K562 (cell line): ENCODE measurements around the gene TULP4. TPM values are rescaled to one million over a fixed set of nuclear protein-coding genes. Genes with fewer than 3 reads are reported as not detected.
A peak's percentile ranks its signal among the peaks of the same experiment; 100 is the strongest.

Source experiments
- ATAC-seq: fragments of 200-7000 bp; cut with Tn5 transposase; 3 replicates; pipeline ENCODE4 v1.9.1; 2020; ENCODE audit warnings: moderate library complexity
- BruUV-seq: library from RNA; stranded (reverse); fragments of 400-500 nt; replicated peaks from 2 replicates; lab custom pipeline; 2021; lab: Mats Ljungman, UMichigan
- CTCF ChIA-PET: fragments of 300-600 bp; formaldehyde crosslinking; extraction: SDS; loops from one replicate; lab custom pipeline; 2021; ENCODE audit warnings: low intra/inter-chr PET ratio; lab: Yijun Ruan, JAX
- POLR2A ChIA-PET: fragments of 300-600, 350-650 bp; sonication (Branson Sonifier 250); formaldehyde crosslinking; extraction: SDS; loops from one replicate; lab custom pipeline; 2021; ENCODE audit warnings: antibody characterized with exemption, inconsistent platforms; lab: Yijun Ruan, JAX
- DNase-seq, 4 experiments: peaks; one replicate each; pipeline versions ENCODE4 v3.0.0 to v3.0.0-alpha.2; 2011 to 2018; ENCODE audit warnings: low spot score in 3 of 4, mixed read lengths in 3 of 4; ENCODE audit errors: extremely low read depth in 1 of 4
- FAIRE-seq: peaks from 2 replicates; lab custom pipeline; 2011; peaks lifted over from hg19 to GRCh38; lab: Jason Lieb, UNC
- H2AFZ ChIP-seq: 2 replicates; pipeline ENCODE4 v1.6.0; 2011; ENCODE audit warnings: low read depth, low read length, control low read depth, inconsistent platforms
- H3K27ac ChIP-seq: fragments of 200-600 bp; 3 replicates; pipeline ENCODE4 v1.8.0; 2011; ENCODE audit warnings: low read depth, mild to moderate bottlenecking, control low read depth, inconsistent platforms, low read length, moderate library complexity, mixed read lengths; ENCODE audit errors: extremely low read depth
- H3K27me3 ChIP-seq, 2 experiments: fragments of 300-600 bp in 1 of 2; 2 replicates in 1 of 2; 3 replicates in 1 of 2; pipeline versions ENCODE4 v1.6.0 to v1.8.0; 2011; ENCODE audit warnings: inconsistent platforms in 2 of 2, low read length in 2 of 2, mild to moderate bottlenecking in 1 of 2, mixed read lengths in 1 of 2, moderate library complexity in 1 of 2; ENCODE audit not compliant: control insufficient read depth in 2 of 2, insufficient read depth in 2 of 2
- H3K36me3 ChIP-seq: fragments of 300-600 bp; 3 replicates; pipeline ENCODE4 v1.8.0; 2011; ENCODE audit warnings: mild to moderate bottlenecking, low read length, inconsistent platforms; ENCODE audit not compliant: control insufficient read depth, insufficient read depth
- H3K4me1 ChIP-seq, 2 experiments: fragments of 200-600 bp in 1 of 2; replicated peaks in 1 of 2; 2 replicates in 1 of 2; 3 replicates in 1 of 2; pipeline versions ENCODE4 v1.5.1 to v1.8.0; 2011; ENCODE audit warnings: inconsistent platforms in 2 of 2, low read length in 2 of 2, mild to moderate bottlenecking in 1 of 2, mixed read lengths in 1 of 2, moderate library complexity in 1 of 2; ENCODE audit not compliant: control insufficient read depth in 2 of 2, insufficient read depth in 2 of 2
- H3K4me2 ChIP-seq: 2 replicates; pipeline ENCODE4 v1.6.1; 2011; ENCODE audit warnings: low read length, control low read depth, inconsistent platforms, mixed read lengths; ENCODE audit not compliant: insufficient read depth
- H3K4me3 ChIP-seq: fragments of 200-600 bp; sonication (generic), shearing (Covaris generic); 2 replicates; pipeline ENCODE4 v1.5.1; 2016; ENCODE audit warnings: control low read depth, inconsistent platforms
- H3K79me2 ChIP-seq: fragments of 200-600 bp; 3 replicates; pipeline ENCODE4 v1.8.0; 2011; ENCODE audit warnings: low read length, inconsistent platforms; ENCODE audit not compliant: control insufficient read depth, insufficient read depth
- H3K9ac ChIP-seq, 2 experiments: 2 replicates each; pipeline versions ENCODE4 v1.6.0 to v1.6.1; 2011; ENCODE audit warnings: low read depth in 2 of 2, low read length in 2 of 2, control low read depth in 1 of 2, inconsistent platforms in 1 of 2, mild to moderate bottlenecking in 1 of 2, mixed read lengths in 1 of 2; ENCODE audit not compliant: insufficient read depth in 1 of 2
- H3K9me1 ChIP-seq: one replicate; pipeline ENCODE4 v1.6.0; 2011; ENCODE audit warnings: inconsistent platforms, mild to moderate bottlenecking, low read length, moderate library complexity; ENCODE audit not compliant: control insufficient read depth, insufficient read depth
- H3K9me3 ChIP-seq: replicated peaks from 2 replicates; pipeline ENCODE4 v1.5.1; 2011; ENCODE audit warnings: low read depth, low read length, inconsistent platforms; ENCODE audit not compliant: control insufficient read depth, insufficient read depth
- H4K20me1 ChIP-seq: replicated peaks from 2 replicates; pipeline ENCODE4 v1.6.1; 2011; ENCODE audit warnings: low read length, inconsistent platforms, mixed read lengths; ENCODE audit not compliant: control insufficient read depth, insufficient read depth
- GABPB2 ChIP-seq: fragments of 250-450 bp; sonication (Bioruptor Pico); conservative IDR thresholded peaks from 2 replicates; pipeline ENCODE4 v1.5.1; 2021; ENCODE audit warnings: mild to moderate bottlenecking
- HLTF ChIP-seq: fragments of 450-650 bp; IDR thresholded peaks from 2 replicates; pipeline ENCODE4 v1.6.1; 2016
- HMG20B ChIP-seq: fragments of 250-450 bp; sonication (Bioruptor Pico); IDR thresholded peaks from 2 replicates; pipeline ENCODE4 v1.5.0; 2021; ENCODE audit warnings: mild to moderate bottlenecking
- MAFF ChIP-seq: IDR thresholded peaks from 2 replicates; pipeline ENCODE4 v1.6.1; 2012; ENCODE audit warnings: low read length, improper control_type of control experiment
- PTBP1 ChIP-seq: fragments of 200-400 bp; formaldehyde crosslinking; IDR thresholded peaks from 2 replicates; pipeline ENCODE4 v1.6.1; 2017; ENCODE audit warnings: low read depth, low read length
- PYGO2 ChIP-seq: fragments of 450-650 bp; IDR thresholded peaks from 2 replicates; pipeline ENCODE4 v1.6.1; 2016; ENCODE audit warnings: mild to moderate bottlenecking, missing genetic modification characterization, moderate library complexity, missing compliant biosample characterization
- SFPQ ChIP-seq: fragments of 200-400 bp; formaldehyde crosslinking; IDR thresholded peaks from 2 replicates; pipeline ENCODE4 v1.6.1; 2017; ENCODE audit warnings: mild to moderate bottlenecking, low read depth, low read length, moderate library complexity
- THRB ChIP-seq: fragments of 450-650 bp; formaldehyde crosslinking; conservative IDR thresholded peaks from 2 replicates; pipeline ENCODE4 v1.4.0; 2022; ENCODE audit warnings: mild to moderate bottlenecking, missing genetic modification characterization
- ZNF316 ChIP-seq: fragments of 450-650 bp; IDR thresholded peaks from 2 replicates; pipeline ENCODE4 v1.6.1; 2016
- ZNF695 ChIP-seq: fragments of 450-650 bp; formaldehyde crosslinking; IDR thresholded peaks from 2 replicates; pipeline ENCODE4 v1.4.0; 2020; ENCODE audit warnings: mild to moderate bottlenecking, moderate library complexity
- ZNF75A ChIP-seq: fragments of 450-650 bp; formaldehyde crosslinking; IDR thresholded peaks from 2 replicates; pipeline ENCODE4 v1.4.0; 2020; ENCODE audit warnings: mild to moderate bottlenecking
- in situ Hi-C: fragments of 300-500 bp; cut with MboI; formaldehyde crosslinking; loops from 4 replicates; pipeline ENCODE4 v1.15.0; 2018; ENCODE audit warnings: inconsistent platforms, mixed read lengths
- intact Hi-C: fragments of 100-400 bp; cut with micrococcal nuclease; formaldehyde crosslinking; loops from 2 replicates; pipeline ENCODE4 v1.14.2; 2022
- polyA plus RNA-seq, 8 experiments: library from polyadenylated mRNA; depleted of rRNA in 4 of 8; stranded (reverse) in 5 of 8; unstranded in 3 of 8; fragments of >200 nt; fragmentation: Nextera tagmentation in 2 of 8; fragmentation: Illumina TruSeq in 1 of 8; extraction: Ambion mirVana in 2 of 8; extraction: Trizol in 1 of 8; gene quantifications; 2 replicates each; pipeline versions ENCODE4 v1.2.1 to v1.2.3, GENCODE V29; 2011 to 2014; ENCODE audit warnings: inconsistent platforms in 1 of 8, missing spikeins in 1 of 8
- total RNA-seq, 7 experiments: library from RNA; depleted of rRNA in 6 of 7; stranded (reverse); fragments of >200 nt in 6 of 7; fragmentation: Illumina TruSeq in 2 of 7; extraction: Trizol in 2 of 7; gene quantifications; 2 replicates each; pipeline versions ENCODE4 v1.2.1 to v1.2.3, GENCODE V29; 2011 to 2021; ENCODE audit warnings: low replicate concordance in 1 of 7
- TF ChIP-seq, protein P1 (sequence below): sonication (generic); formaldehyde crosslinking; IDR thresholded peaks from 2 replicates; pipeline ENCODE4 v1.8.0; 2022; ENCODE audit warnings: mild to moderate bottlenecking, missing genetic modification reagents

TULP4 gene
- total and polyA plus RNA-seq, 9 of the 15 experiments (the other 6 are each of a cell fraction or from before 2014, with no cell fraction given), result 1.2 to 50.4 (median 11.0) TPM

DNA sequence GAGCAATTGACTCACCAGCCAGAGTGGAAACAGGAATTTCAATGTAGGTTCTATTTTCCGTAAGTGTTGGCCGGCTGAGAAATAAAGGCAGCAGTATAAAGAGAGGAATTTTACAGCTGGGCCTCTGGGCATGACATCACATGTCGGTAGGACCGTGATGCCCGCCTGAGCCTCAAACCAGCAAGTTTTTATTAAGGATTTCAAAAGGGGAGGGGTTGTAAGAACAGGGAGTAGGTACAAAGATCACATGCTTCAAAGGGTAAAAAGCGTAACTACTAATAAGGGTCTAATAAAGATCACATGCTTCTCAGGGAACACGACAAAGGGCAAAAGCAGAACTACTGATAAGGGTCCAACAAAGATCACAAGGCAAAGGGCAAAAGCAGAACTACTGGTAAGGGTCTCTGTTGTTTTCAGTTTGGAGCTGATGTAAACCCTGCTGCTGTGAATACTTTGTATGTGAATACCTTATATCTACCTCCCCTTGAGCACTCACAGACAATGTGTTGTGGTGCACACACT, 9.0 kb upstream of the TULP4 start (continued):
- TF ChIP-seq PTBP1, result no peak
- TF ChIP-seq, all 486 proteins: peak for 0

DNA sequence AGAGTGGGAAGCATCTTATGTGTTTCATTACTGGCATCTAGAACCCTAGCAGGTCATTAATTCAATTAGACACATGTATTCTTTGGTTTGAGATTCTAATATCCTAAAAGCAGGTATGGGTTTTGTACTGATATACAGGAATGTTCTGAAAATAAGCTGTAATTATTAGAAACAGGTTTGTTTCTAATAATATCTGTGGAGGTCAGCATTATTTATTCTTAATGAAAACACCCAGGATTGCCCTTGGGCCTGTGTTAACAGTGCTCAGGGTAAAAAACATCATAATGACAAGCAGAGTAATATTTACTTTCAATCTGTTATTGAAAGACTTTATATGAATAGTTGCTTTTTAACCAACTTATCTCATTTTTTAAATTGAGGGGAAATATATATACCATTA, 8.0 kb upstream of the TULP4 start:
- ChIA-PET CTCF (interaction anchor here (0.6 kb wide), 1 partner anchor 22 kb away, joined by 3 read pairs; no protein-coding TSS in a partner anchor), POLR2A (interaction anchor here (0.6 kb wide), 1 partner anchor 1004 kb away, joined by 5 read pairs; no protein-coding TSS in a partner anchor)
- ATAC-seq, result no peak
- H3K4me3 ChIP-seq, result no peak overlapping the region
- H3K36me3 ChIP-seq, result no peaks in the 10 kb centered on the region; the same call in 2 of the 3 replicates
- H4K20me1 ChIP-seq, result no peaks in the 10 kb centered on the region
- intact Hi-C loops, result no loop called here
- H3K27me3 ChIP-seq, result no peaks in the 10 kb centered on the region
- in situ Hi-C loops, result no loop called here
- H3K4me1 ChIP-seq, result no peaks in the 10 kb centered on the region
- no peak for DNase-seq
- H3K4me2 ChIP-seq, result no peak overlapping the region
- H3K79me2 ChIP-seq, result 0 out of 3 replicates have a peak, but pooled peaks cover 3% of the 10 kb centered on the region
- H3K9me3 ChIP-seq, result no peaks in the 10 kb centered on the region
- TF ChIP-seq GABPB2, result no peak
- no peak for TF ChIP-seq PYGO2 (tag)
- TF ChIP-seq ZNF75A (CRISPR knock-in tag), result no peak
- peak; percentile 36; the same call in 1 of the 2 replicates for TF ChIP-seq MAFF
- TF ChIP-seq HLTF, result no peak
- TF ChIP-seq SFPQ, result no peak
- peak; percentile 60 for TF ChIP-seq ZNF316
- no peak for TF ChIP-seq HMG20B
- TF ChIP-seq, protein P1, sequence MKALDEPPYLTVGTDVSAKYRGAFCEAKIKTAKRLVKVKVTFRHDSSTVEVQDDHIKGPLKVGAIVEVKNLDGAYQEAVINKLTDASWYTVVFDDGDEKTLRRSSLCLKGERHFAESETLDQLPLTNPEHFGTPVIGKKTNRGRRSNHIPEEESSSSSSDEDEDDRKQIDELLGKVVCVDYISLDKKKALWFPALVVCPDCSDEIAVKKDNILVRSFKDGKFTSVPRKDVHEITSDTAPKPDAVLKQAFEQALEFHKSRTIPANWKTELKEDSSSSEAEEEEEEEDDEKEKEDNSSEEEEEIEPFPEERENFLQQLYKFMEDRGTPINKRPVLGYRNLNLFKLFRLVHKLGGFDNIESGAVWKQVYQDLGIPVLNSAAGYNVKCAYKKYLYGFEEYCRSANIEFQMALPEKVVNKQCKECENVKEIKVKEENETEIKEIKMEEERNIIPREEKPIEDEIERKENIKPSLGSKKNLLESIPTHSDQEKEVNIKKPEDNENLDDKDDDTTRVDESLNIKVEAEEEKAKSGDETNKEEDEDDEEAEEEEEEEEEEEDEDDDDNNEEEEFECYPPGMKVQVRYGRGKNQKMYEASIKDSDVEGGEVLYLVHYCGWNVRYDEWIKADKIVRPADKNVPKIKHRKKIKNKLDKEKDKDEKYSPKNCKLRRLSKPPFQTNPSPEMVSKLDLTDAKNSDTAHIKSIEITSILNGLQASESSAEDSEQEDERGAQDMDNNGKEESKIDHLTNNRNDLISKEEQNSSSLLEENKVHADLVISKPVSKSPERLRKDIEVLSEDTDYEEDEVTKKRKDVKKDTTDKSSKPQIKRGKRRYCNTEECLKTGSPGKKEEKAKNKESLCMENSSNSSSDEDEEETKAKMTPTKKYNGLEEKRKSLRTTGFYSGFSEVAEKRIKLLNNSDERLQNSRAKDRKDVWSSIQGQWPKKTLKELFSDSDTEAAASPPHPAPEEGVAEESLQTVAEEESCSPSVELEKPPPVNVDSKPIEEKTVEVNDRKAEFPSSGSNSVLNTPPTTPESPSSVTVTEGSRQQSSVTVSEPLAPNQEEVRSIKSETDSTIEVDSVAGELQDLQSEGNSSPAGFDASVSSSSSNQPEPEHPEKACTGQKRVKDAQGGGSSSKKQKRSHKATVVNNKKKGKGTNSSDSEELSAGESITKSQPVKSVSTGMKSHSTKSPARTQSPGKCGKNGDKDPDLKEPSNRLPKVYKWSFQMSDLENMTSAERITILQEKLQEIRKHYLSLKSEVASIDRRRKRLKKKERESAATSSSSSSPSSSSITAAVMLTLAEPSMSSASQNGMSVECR (CRISPR knock-in tag), result no peak
- no peak for TF ChIP-seq ZNF695 (CRISPR knock-in tag)
- no peak for TF ChIP-seq THRB (CRISPR knock-in tag)
- H3K9me1 ChIP-seq, result no peaks in the 10 kb centered on the region
- no peak overlapping the region for H3K9ac ChIP-seq
- H3K27ac ChIP-seq, result no peak overlapping the region
- no TSS peak for BruUV-seq
- FAIRE-seq, result no peak
- H2AFZ ChIP-seq, result no peak overlapping the region
